Tibial artery (tissue), 4 donors: Measurements from ENCODE around the gene MBNL2.

Experiments used
- DNase-seq, 2 donors: peaks; one replicate each; pipeline ENCODE4 v3.0.0-alpha.2; 2019
- H3K27ac ChIP-seq, 2 donors: fragments of 200-600 bp; sonication (generic) in 1 of 2; 1 replicate in 1 of 2; 2 replicates in 1 of 2; pipeline ENCODE4 v1.5.1; 2018 to 2019; ENCODE audit warnings: mild to moderate bottlenecking in 1 of 2
- H3K27me3 ChIP-seq, 2 donors: fragments of 200-600 bp; sonication (generic) in 1 of 2; one replicate each; pipeline versions ENCODE4 v1.5.1 to v1.6.0; 2016 to 2019
- H3K36me3 ChIP-seq, 3 donors: fragments of 200-600 bp; sonication (generic) in 2 of 3; one replicate each; pipeline ENCODE4 v1.5.1; 2016 to 2019; ENCODE audit warnings: mild to moderate bottlenecking in 2 of 3
- H3K4me1 ChIP-seq, 4 donors: fragments of 200-600 bp; sonication (generic) in 2 of 4; 1 replicate in 3 of 4; 2 replicates in 1 of 4; pipeline ENCODE4 v1.5.1; 2016 to 2019
- H3K4me3 ChIP-seq, 2 donors: fragments of 200-600 bp; sonication (generic) in 1 of 2; 1 replicate in 1 of 2; 2 replicates in 1 of 2; pipeline ENCODE4 v1.5.1; 2018 to 2019; ENCODE audit warnings: mild to moderate bottlenecking in 2 of 2
- H3K9me3 ChIP-seq, 3 donors: fragments of 200-600 bp; sonication (generic) in 1 of 3; one replicate each; pipeline ENCODE4 v1.5.1; 2016 to 2019
- intact Hi-C: fragments of 100-400 bp; cut with DNase I; formaldehyde crosslinking; loops from one replicate; pipeline ENCODE4 v1.15.0; 2023; ENCODE audit warnings: low total_unique reads
- TF ChIP-seq, protein P1 (sequence below), 2 experiments: fragments of 200-600 bp in 1 of 2; fragments of 450-650 bp in 1 of 2; IDR thresholded peaks; one replicate each; pipeline ENCODE4 v1.5.1; 2017 to 2019; ENCODE audit warnings: antibody characterized with exemption in 2 of 2, mild to moderate bottlenecking in 1 of 2, moderate library complexity in 1 of 2

Gene MBNL2

GRCh38 chr13:97364031-97364430 is 141.9 kb downstream of the MBNL2 start:
- intact Hi-C loops, result loop anchor here (5.0 to 10.0 kb wide), 2 partner anchors 257 to 339 kb away; no protein-coding TSS in a partner anchor
- no peaks in the 10 kb centered on the region for H3K27me3 ChIP-seq
- TF ChIP-seq, protein P1, sequence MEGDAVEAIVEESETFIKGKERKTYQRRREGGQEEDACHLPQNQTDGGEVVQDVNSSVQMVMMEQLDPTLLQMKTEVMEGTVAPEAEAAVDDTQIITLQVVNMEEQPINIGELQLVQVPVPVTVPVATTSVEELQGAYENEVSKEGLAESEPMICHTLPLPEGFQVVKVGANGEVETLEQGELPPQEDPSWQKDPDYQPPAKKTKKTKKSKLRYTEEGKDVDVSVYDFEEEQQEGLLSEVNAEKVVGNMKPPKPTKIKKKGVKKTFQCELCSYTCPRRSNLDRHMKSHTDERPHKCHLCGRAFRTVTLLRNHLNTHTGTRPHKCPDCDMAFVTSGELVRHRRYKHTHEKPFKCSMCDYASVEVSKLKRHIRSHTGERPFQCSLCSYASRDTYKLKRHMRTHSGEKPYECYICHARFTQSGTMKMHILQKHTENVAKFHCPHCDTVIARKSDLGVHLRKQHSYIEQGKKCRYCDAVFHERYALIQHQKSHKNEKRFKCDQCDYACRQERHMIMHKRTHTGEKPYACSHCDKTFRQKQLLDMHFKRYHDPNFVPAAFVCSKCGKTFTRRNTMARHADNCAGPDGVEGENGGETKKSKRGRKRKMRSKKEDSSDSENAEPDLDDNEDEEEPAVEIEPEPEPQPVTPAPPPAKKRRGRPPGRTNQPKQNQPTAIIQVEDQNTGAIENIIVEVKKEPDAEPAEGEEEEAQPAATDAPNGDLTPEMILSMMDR (IDR thresholded peaks at IDR 0.05), result no peak
- DNase-seq, result no peak
- H3K27ac ChIP-seq, result no peak overlapping the region
- no peaks in the 10 kb centered on the region for H3K9me3 ChIP-seq
- no peak overlapping the region for H3K4me3 ChIP-seq
- H3K36me3 ChIP-seq, result peaks cover 24 to 52% (median 24%) of the 10 kb centered on the region in 3 donors
- peaks cover 0 to 29% (median 4%) of the 10 kb centered on the region in 4 donors for H3K4me1 ChIP-seq

- H3K36me3 ChIP-seq, result peaks cover 24 to 52% (median 24%) of the 10 kb centered on the region in 3 donors
- H3K4me1 ChIP-seq, result peaks cover 0 to 23% (median 2%) of the 10 kb centered on the region in 4 donors
These were observed 142.7 kb downstream of the MBNL2 start for GRCh38 chr13:97364827-97365226.

GRCh38 chr13:97366172-97366688 is 144.1 kb downstream of the MBNL2 start:
- no peaks in the 10 kb centered on the region for H3K27me3 ChIP-seq
- peaks cover 24 to 41% (median 25%) of the 10 kb centered on the region in 3 donors for H3K36me3 ChIP-seq
- peaks cover 0 to 23% (median 2%) of the 10 kb centered on the region in 4 donors for H3K4me1 ChIP-seq
- no peak overlapping the region for H3K4me3 ChIP-seq
- intact Hi-C loops, result loop anchor here (10.0 kb wide), 1 partner anchor 341 kb away; no protein-coding TSS in a partner anchor
- no peak overlapping the region for H3K27ac ChIP-seq
- no peak for DNase-seq
- no peaks in the 10 kb centered on the region for H3K9me3 ChIP-seq
- TF ChIP-seq, protein P1 (IDR thresholded peaks at IDR 0.05), result no peak

More at GRCh38 chr13:97364827-97365226, 142.7 kb downstream of the MBNL2 start:
- Histone ChIP-seq H3K4me3 (no peak overlapping the region), H3K27me3 (no peaks in the 10 kb centered on the region), H3K27ac (no peak overlapping the region), H3K9me3 (no peaks in the 10 kb centered on the region)
- no peak for DNase-seq
- TF ChIP-seq, protein P1 (IDR thresholded peaks at IDR 0.05), result no peak
- intact Hi-C loops, result loop anchor here (5.0 to 10.0 kb wide), 2 partner anchors 258 to 340 kb away; no protein-coding TSS in a partner anchor

GRCh38 chr13:97367016-97367822 is 145.1 kb downstream of the MBNL2 start:
- peaks cover 24 to 45% (median 35%) of the 10 kb centered on the region in 3 donors for H3K36me3 ChIP-seq
- intact Hi-C loops, result loop anchor here (10.0 kb wide), 1 partner anchor 342 kb away; no protein-coding TSS in a partner anchor
- H3K4me3 ChIP-seq, result no peak overlapping the region
- no peak for DNase-seq
- TF ChIP-seq, protein P1 (IDR thresholded peaks at IDR 0.05), result no peak
- no peaks in the 10 kb centered on the region for H3K9me3 ChIP-seq
- H3K4me1 ChIP-seq, result peaks cover 0 to 23% (median 2%) of the 10 kb centered on the region in 4 donors
- no peaks in the 10 kb centered on the region for H3K27me3 ChIP-seq
- no peak overlapping the region for H3K27ac ChIP-seq

DNA sequence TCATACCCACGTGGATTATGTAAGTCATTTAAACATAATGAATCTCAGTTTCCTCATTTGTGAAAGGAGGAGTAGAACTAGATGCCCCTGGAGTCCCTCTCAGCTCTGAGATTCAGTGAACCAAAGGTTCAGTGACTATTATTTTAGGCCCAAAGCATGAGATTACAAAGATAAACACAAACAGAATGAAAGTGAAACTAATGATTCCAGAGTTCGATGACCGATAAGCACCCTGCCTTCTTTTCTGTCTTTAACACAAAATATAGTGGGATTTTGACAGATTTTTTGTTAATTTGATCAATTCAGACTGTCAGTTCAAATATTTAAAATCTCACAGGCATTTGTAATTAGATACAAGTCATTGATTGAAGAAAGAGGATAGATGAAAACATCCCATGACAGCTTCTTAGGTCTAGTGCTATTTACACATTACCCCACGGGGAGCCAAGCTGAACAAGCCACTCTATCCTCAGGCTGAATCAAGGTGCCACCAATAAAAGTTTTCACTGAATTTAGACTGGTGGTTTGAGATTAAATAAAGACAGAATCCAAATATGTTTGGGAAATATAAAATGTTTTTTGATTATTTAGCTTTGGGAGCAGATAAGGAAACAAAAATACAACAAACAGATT is 147.2 kb downstream of the MBNL2 start:
- H3K4me3 ChIP-seq, result peak overlapping the region; percentile 33 to 36

More for the DNA sequence above, 147.2 kb downstream of the MBNL2 start:
- no peak for DNase-seq
- H3K36me3 ChIP-seq, result peaks cover 24 to 44% (median 36%) of the 10 kb centered on the region in 3 donors
- no peaks in the 10 kb centered on the region for H3K9me3 ChIP-seq
- H3K27ac ChIP-seq, result peak overlapping the region in 1 of 2 donors; percentile 51
- no peaks in the 10 kb centered on the region for H3K27me3 ChIP-seq
- TF ChIP-seq, protein P1 (IDR thresholded peaks at IDR 0.05), result no peak
- intact Hi-C loops, result loop anchor here (10.0 kb wide), 1 partner anchor 345 kb away; no protein-coding TSS in a partner anchor
- H3K4me1 ChIP-seq, result peaks cover 0 to 23% (median 2%) of the 10 kb centered on the region in 4 donors
